ENCODE results near the gene PLB1. TPM values are rescaled to one million over a fixed set of nuclear protein-coding genes. Genes with fewer than 3 reads are reported as not detected.

PLB1 gene
- total RNA-seq, 5 donors from 2014 or later (not counting 1 experiment from before 2014, with no cell fraction given), result 0.07 to 2.5 (median 0.58) TPM

- Mint-ChIP-seq H3K4me3 (no peak overlapping the region), H3K27ac (no peak overlapping the region), H3K4me1 (no peaks in the 10 kb centered on the region), H3K9me3 (no peaks in the 10 kb centered on the region), H3K27me3 (no peaks in the 10 kb centered on the region), H3K36me3 (no peaks in the 10 kb centered on the region)
- 95% methylated on average over 2 of the region's 3 CpGs for WGBS (ENCODE audit: insufficient coverage)
- H3K27me3 ChIP-seq (replicated peaks in 1 of 2; ENCODE audit: control insufficient read depth in 2 of 2, extremely low read depth in 1 of 2, insufficient read depth in 2 of 2, low read length in 1 of 2), result no peaks in the 10 kb centered on the region
- H3K27ac ChIP-seq (ENCODE audit: low read length), result no peak overlapping the region
- no peaks in the 10 kb centered on the region for H3K4me1 ChIP-seq (ENCODE audit: control insufficient read depth in 1 of 2, extremely low read depth in 1 of 2, insufficient read depth in 2 of 2, low read length in 2 of 2)
- DNase-seq (no peak), ATAC-seq (replicated peaks in 1 of 4) (no peak)
- no peaks in the 10 kb centered on the region for H3K9me3 ChIP-seq
- no peaks in the 10 kb centered on the region for H3K36me3 ChIP-seq (ENCODE audit: control insufficient read depth in 2 of 2, extremely low read depth in 1 of 2, insufficient read depth in 1 of 2, low read length in 1 of 2)
- no peak overlapping the region for H3K4me3 ChIP-seq (ENCODE audit: control insufficient read depth in 1 of 2, extremely low read depth in 1 of 2, low read length in 1 of 2)
- CTCF ChIA-PET, result no interaction called here
- POLR2A ChIA-PET, result no interaction called here
These were observed 196.6 kb downstream of the PLB1 start for GRCh38 chr2:28692411-28692810.

GRCh38 chr2:28693223-28693622 lies 197.4 kb downstream of the PLB1 start:
- no peak overlapping the region for H3K4me3 ChIP-seq (ENCODE audit: control insufficient read depth in 1 of 2, extremely low read depth in 1 of 2, low read length in 1 of 2)
- no peak overlapping the region for H3K27ac ChIP-seq (ENCODE audit: low read length)
- Mint-ChIP-seq H3K27ac (no peak overlapping the region), H3K4me3 (no peak overlapping the region), H3K27me3 (no peaks in the 10 kb centered on the region), H3K9me3 (no peaks in the 10 kb centered on the region), H3K36me3 (no peaks in the 10 kb centered on the region), H3K4me1 (no peaks in the 10 kb centered on the region)
- no peaks in the 10 kb centered on the region for H3K36me3 ChIP-seq (ENCODE audit: control insufficient read depth in 2 of 2, extremely low read depth in 1 of 2, insufficient read depth in 1 of 2, low read length in 1 of 2)
- DNase-seq (no peak), ATAC-seq (replicated peaks in 1 of 4) (no peak)
- ChIA-PET POLR2A (no interaction called here), CTCF (no interaction called here)
- 94% methylated on average over 3 of the region's 3 CpGs for WGBS (ENCODE audit: insufficient coverage)
- no peaks in the 10 kb centered on the region for H3K4me1 ChIP-seq (ENCODE audit: control insufficient read depth in 1 of 2, extremely low read depth in 1 of 2, insufficient read depth in 2 of 2, low read length in 2 of 2)
- no peaks in the 10 kb centered on the region for H3K27me3 ChIP-seq (replicated peaks in 1 of 2; ENCODE audit: control insufficient read depth in 2 of 2, extremely low read depth in 1 of 2, insufficient read depth in 2 of 2, low read length in 1 of 2)
- H3K9me3 ChIP-seq, result no peaks in the 10 kb centered on the region

Other genes with a start within 250 kb of the PLB1 start
- gene FOSL2, start 103.2 kb upstream of the PLB1 start, total RNA-seq, result 100 to 1,000 TPM in 1 of 5 donors, 10 to 100 TPM in 3, 1 to 10 TPM in 1; 9.7 to 144 (median 18.5) TPM

Data from T-cell (primary cell).